K562 (cell line): ENCODE results near the gene CRAT. TPM values are rescaled to one million over a fixed set of nuclear protein-coding genes. Genes with fewer than 3 reads are reported as not detected.

ENCODE experiments used
- ATAC-seq: fragments of 200-7000 bp; cut with Tn5 transposase; 3 replicates; pipeline ENCODE4 v1.9.1; 2020; ENCODE audit warnings: moderate library complexity
- BruUV-seq: library from RNA; stranded (reverse); fragments of 400-500 nt; replicated peaks from 2 replicates; lab custom pipeline; 2021; lab: Mats Ljungman, UMichigan
- CTCF ChIA-PET: fragments of 300-600 bp; formaldehyde crosslinking; extraction: SDS; loops from one replicate; lab custom pipeline; 2021; ENCODE audit warnings: low intra/inter-chr PET ratio; lab: Yijun Ruan, JAX
- POLR2A ChIA-PET: fragments of 300-600, 350-650 bp; sonication (Branson Sonifier 250); formaldehyde crosslinking; extraction: SDS; loops from one replicate; lab custom pipeline; 2021; ENCODE audit warnings: antibody characterized with exemption, inconsistent platforms; lab: Yijun Ruan, JAX
- DNase-seq, 4 experiments: peaks; one replicate each; pipeline versions ENCODE4 v3.0.0 to v3.0.0-alpha.2; 2011 to 2018; ENCODE audit warnings: low spot score in 3 of 4, mixed read lengths in 3 of 4; ENCODE audit errors: extremely low read depth in 1 of 4
- FAIRE-seq: peaks from 2 replicates; lab custom pipeline; 2011; peaks lifted over from hg19 to GRCh38; lab: Jason Lieb, UNC
- H2AFZ ChIP-seq: 2 replicates; pipeline ENCODE4 v1.6.0; 2011; ENCODE audit warnings: low read depth, low read length, control low read depth, inconsistent platforms
- H3K27ac ChIP-seq: fragments of 200-600 bp; 3 replicates; pipeline ENCODE4 v1.8.0; 2011; ENCODE audit warnings: low read depth, mild to moderate bottlenecking, control low read depth, inconsistent platforms, low read length, moderate library complexity, mixed read lengths; ENCODE audit errors: extremely low read depth
- H3K27me3 ChIP-seq, 2 experiments: fragments of 300-600 bp in 1 of 2; 2 replicates in 1 of 2; 3 replicates in 1 of 2; pipeline versions ENCODE4 v1.6.0 to v1.8.0; 2011; ENCODE audit warnings: inconsistent platforms in 2 of 2, low read length in 2 of 2, mild to moderate bottlenecking in 1 of 2, mixed read lengths in 1 of 2, moderate library complexity in 1 of 2; ENCODE audit not compliant: control insufficient read depth in 2 of 2, insufficient read depth in 2 of 2
- H3K36me3 ChIP-seq: fragments of 300-600 bp; 3 replicates; pipeline ENCODE4 v1.8.0; 2011; ENCODE audit warnings: mild to moderate bottlenecking, low read length, inconsistent platforms; ENCODE audit not compliant: control insufficient read depth, insufficient read depth
- H3K4me1 ChIP-seq, 2 experiments: fragments of 200-600 bp in 1 of 2; replicated peaks in 1 of 2; 2 replicates in 1 of 2; 3 replicates in 1 of 2; pipeline versions ENCODE4 v1.5.1 to v1.8.0; 2011; ENCODE audit warnings: inconsistent platforms in 2 of 2, low read length in 2 of 2, mild to moderate bottlenecking in 1 of 2, mixed read lengths in 1 of 2, moderate library complexity in 1 of 2; ENCODE audit not compliant: control insufficient read depth in 2 of 2, insufficient read depth in 2 of 2
- H3K4me2 ChIP-seq: 2 replicates; pipeline ENCODE4 v1.6.1; 2011; ENCODE audit warnings: low read length, control low read depth, inconsistent platforms, mixed read lengths; ENCODE audit not compliant: insufficient read depth
- H3K4me3 ChIP-seq: fragments of 200-600 bp; sonication (generic), shearing (Covaris generic); 2 replicates; pipeline ENCODE4 v1.5.1; 2016; ENCODE audit warnings: control low read depth, inconsistent platforms
- H3K79me2 ChIP-seq: fragments of 200-600 bp; 3 replicates; pipeline ENCODE4 v1.8.0; 2011; ENCODE audit warnings: low read length, inconsistent platforms; ENCODE audit not compliant: control insufficient read depth, insufficient read depth
- H3K9ac ChIP-seq, 2 experiments: 2 replicates each; pipeline versions ENCODE4 v1.6.0 to v1.6.1; 2011; ENCODE audit warnings: low read depth in 2 of 2, low read length in 2 of 2, control low read depth in 1 of 2, inconsistent platforms in 1 of 2, mild to moderate bottlenecking in 1 of 2, mixed read lengths in 1 of 2; ENCODE audit not compliant: insufficient read depth in 1 of 2
- H3K9me1 ChIP-seq: one replicate; pipeline ENCODE4 v1.6.0; 2011; ENCODE audit warnings: inconsistent platforms, mild to moderate bottlenecking, low read length, moderate library complexity; ENCODE audit not compliant: control insufficient read depth, insufficient read depth
- H3K9me3 ChIP-seq: replicated peaks from 2 replicates; pipeline ENCODE4 v1.5.1; 2011; ENCODE audit warnings: low read depth, low read length, inconsistent platforms; ENCODE audit not compliant: control insufficient read depth, insufficient read depth
- H4K20me1 ChIP-seq: replicated peaks from 2 replicates; pipeline ENCODE4 v1.6.1; 2011; ENCODE audit warnings: low read length, inconsistent platforms, mixed read lengths; ENCODE audit not compliant: control insufficient read depth, insufficient read depth
- PHF21A ChIP-seq: fragments of 450-650 bp; IDR thresholded peaks from 2 replicates; pipeline ENCODE4 v1.6.1; 2017; ENCODE audit warnings: low read depth, borderline replicate concordance
- POLR2G ChIP-seq: fragments of 200-400 bp; formaldehyde crosslinking; IDR thresholded peaks from 2 replicates; pipeline ENCODE4 v1.6.1; 2017; ENCODE audit warnings: low read depth, mild to moderate bottlenecking, antibody characterized with exemption, low read length, moderate library complexity
- POLR3G ChIP-seq: IDR thresholded peaks from 2 replicates; pipeline ENCODE4 v1.6.1; 2011; ENCODE audit not compliant: insufficient read length, insufficient replicate concordance; ENCODE audit errors: extremely low read depth
- ZNF24 ChIP-seq: fragments of 450-650 bp; IDR thresholded peaks from 2 replicates; pipeline ENCODE4 v1.6.1; 2016
- WGBS: fragments of 100-300 bp; shearing (Covaris generic); methylation state at CpG from one replicate; pipeline ENCODE4 v1.1.6; 2016; ENCODE audit warnings: low coverage, mixed read lengths; ENCODE audit not compliant: insufficient coverage; ENCODE audit errors: missing lambda C conversion rate; 5-methylcytosine and 5-hydroxymethylcytosine counted together
- in situ Hi-C: fragments of 300-500 bp; cut with MboI; formaldehyde crosslinking; loops from 4 replicates; pipeline ENCODE4 v1.15.0; 2018; ENCODE audit warnings: inconsistent platforms, mixed read lengths
- intact Hi-C: fragments of 100-400 bp; cut with micrococcal nuclease; formaldehyde crosslinking; loops from 2 replicates; pipeline ENCODE4 v1.14.2; 2022
- polyA plus RNA-seq, 8 experiments: library from polyadenylated mRNA; depleted of rRNA in 4 of 8; stranded (reverse) in 5 of 8; unstranded in 3 of 8; fragments of >200 nt; fragmentation: Nextera tagmentation in 2 of 8; fragmentation: Illumina TruSeq in 1 of 8; extraction: Ambion mirVana in 2 of 8; extraction: Trizol in 1 of 8; gene quantifications; 2 replicates each; pipeline versions ENCODE4 v1.2.1 to v1.2.3, GENCODE V29; 2011 to 2014; ENCODE audit warnings: inconsistent platforms in 1 of 8, missing spikeins in 1 of 8
- total RNA-seq, 7 experiments: library from RNA; depleted of rRNA in 6 of 7; stranded (reverse); fragments of >200 nt in 6 of 7; fragmentation: Illumina TruSeq in 2 of 7; extraction: Trizol in 2 of 7; gene quantifications; 2 replicates each; pipeline versions ENCODE4 v1.2.1 to v1.2.3, GENCODE V29; 2011 to 2021; ENCODE audit warnings: low replicate concordance in 1 of 7

CRAT gene
- total and polyA plus RNA-seq, 9 of the 15 experiments (the other 6 are each of a cell fraction or from before 2014, with no cell fraction given): 0.20 to 13.8 (median 5.4) TPM

- Histone ChIP-seq H3K4me1 (peaks cover 11 to 42% of the 10 kb centered on the region in 2 experiments), H3K9me1 (no peaks in the 10 kb centered on the region), H3K4me3 (no peak overlapping the region), H2AFZ (no peak overlapping the region), H3K9me3 (no peaks in the 10 kb centered on the region), H3K27ac (no peak overlapping the region), H3K4me2 (no peak overlapping the region), H3K27me3 (no peaks in the 10 kb centered on the region), H3K36me3 (no peaks in the 10 kb centered on the region), H3K79me2 (no peaks in the 10 kb centered on the region), H3K9ac (no peak overlapping the region), H4K20me1 (no peaks in the 10 kb centered on the region)
- TF ChIP-seq ZNF24: peak; percentile 83
- no peak for TF ChIP-seq POLR3G
- no peak for DNase-seq
- BruUV-seq: no TSS peak
- POLR2A ChIA-PET: interaction anchor here (2.3 kb wide), 1 partner anchor 11 kb away, joined by 11 read pairs; no protein-coding TSS in a partner anchor
- no peak for ATAC-seq
- 80% methylated on average over 12 of the region's 16 CpGs for WGBS
- in situ Hi-C loops (no loop called here), intact Hi-C loops (no loop called here)
- no peak for FAIRE-seq
- CTCF ChIA-PET: interaction anchor here (0.6 kb wide), 1 partner anchor 91 kb away, joined by 3 read pairs; no protein-coding TSS in a partner anchor
Measured at GRCh38 chr9:129097671-129098306, 12.8 kb downstream of the CRAT start.

- H3K27me3 ChIP-seq: no peaks in the 10 kb centered on the region
- H3K4me2 ChIP-seq: no peak overlapping the region
- CTCF ChIA-PET: no interaction called here
- peaks cover 0 to 31% of the 10 kb centered on the region in 2 experiments; a peak in 2 of 5 replicates for H3K4me1 ChIP-seq
- peak; percentile 17; the same call in 1 of the 2 replicates for TF ChIP-seq POLR2G
- no peak for TF ChIP-seq PHF21A
- TF ChIP-seq, all 486 proteins: peak for 1
- ATAC-seq (no peak), FAIRE-seq (no peak), DNase-seq (no peak)
- no peaks in the 10 kb centered on the region for H3K79me2 ChIP-seq
- no peaks in the 10 kb centered on the region for H3K36me3 ChIP-seq
- 60% methylated on average over 8 of the region's 12 CpGs for WGBS
- intact Hi-C loops: no loop called here
- H3K9ac ChIP-seq: peak overlapping the region in 1 of 2 experiments; percentile 48; a peak in 1 of 4 replicates
- no peaks in the 10 kb centered on the region for H3K9me1 ChIP-seq
- no peaks in the 10 kb centered on the region for H3K9me3 ChIP-seq
- in situ Hi-C loops: no loop called here
- H2AFZ ChIP-seq: no peak overlapping the region
- no peak overlapping the region for H3K27ac ChIP-seq
- H4K20me1 ChIP-seq: no peaks in the 10 kb centered on the region
- no peak overlapping the region for H3K4me3 ChIP-seq
- BruUV-seq: no TSS peak
- POLR2A ChIA-PET: no interaction called here
Measured at GRCh38 chr9:129095908-129096307, 14.7 kb downstream of the CRAT start.
